Measurements from ENCODE around the gene JUND. TPM values are rescaled to one million over a fixed set of nuclear protein-coding genes. Genes with fewer than 3 reads are reported as not detected.

JUND gene
- total RNA-seq, 1 donor from 2014 or later = 131 TPM

- no peak for DNase-seq (ENCODE audit: low read depth, low spot score)
Measured at GRCh38 chr19:18308948-18309325, 27.5 kb upstream of the JUND start.

GRCh38 chr19:18308051-18308947 lies 26.9 kb upstream of the JUND start:
- no peak for DNase-seq (ENCODE audit: low read depth, low spot score)

GRCh38 chr19:18307271-18307681 lies 25.9 kb upstream of the JUND start:
- no peak for DNase-seq (ENCODE audit: low read depth, low spot score)

- no peak for DNase-seq (ENCODE audit: low read depth, low spot score)
Measured at GRCh38 chr19:18306888-18307260, 25.5 kb upstream of the JUND start.

- DNase-seq (ENCODE audit: low read depth, low spot score) = no peak
Measured at GRCh38 chr19:18306209-18306887, 24.9 kb upstream of the JUND start.

GRCh38 chr19:18304458-18305310 lies 23.3 kb upstream of the JUND start:
- DNase-seq (ENCODE audit: low read depth, low spot score) = no peak

- no peak for DNase-seq (ENCODE audit: low read depth, low spot score)
Measured at GRCh38 chr19:18304208-18304457, 22.7 kb upstream of the JUND start.

- DNase-seq (ENCODE audit: low read depth, low spot score) = no peak
Measured at GRCh38 chr19:18301718-18302111, 20.3 kb upstream of the JUND start.

GRCh38 chr19:18300930-18301717 lies 19.7 kb upstream of the JUND start:
- DNase-seq (ENCODE audit: low read depth, low spot score) = no peak

- DNase-seq (ENCODE audit: low read depth, low spot score) = no peak
Measured at GRCh38 chr19:18299654-18300053, 18.2 kb upstream of the JUND start.

GRCh38 chr19:18298601-18299000 lies 17.2 kb upstream of the JUND start:
- DNase-seq (ENCODE audit: low read depth, low spot score) = no peak

- no peak for DNase-seq (ENCODE audit: low read depth, low spot score)
Measured at GRCh38 chr19:18297308-18297707, 15.9 kb upstream of the JUND start.

- no peak for DNase-seq (ENCODE audit: low read depth, low spot score)
Measured at GRCh38 chr19:18295034-18295451, 13.6 kb upstream of the JUND start.

GRCh38 chr19:18294467-18294864 lies 13.0 kb upstream of the JUND start:
- no peak for DNase-seq (ENCODE audit: low read depth, low spot score)

- DNase-seq (ENCODE audit: low read depth, low spot score) = no peak
Measured at GRCh38 chr19:18293642-18294466, 12.4 kb upstream of the JUND start.

- no peak for DNase-seq (ENCODE audit: low read depth, low spot score)
Measured at GRCh38 chr19:18292810-18293641, 11.6 kb upstream of the JUND start.

GRCh38 chr19:18292462-18292809 lies 11.0 kb upstream of the JUND start:
- no peak for DNase-seq (ENCODE audit: low read depth, low spot score)

- DNase-seq (ENCODE audit: low read depth, low spot score) = no peak
Measured at GRCh38 chr19:18291590-18292461, 10.4 kb upstream of the JUND start.

GRCh38 chr19:18291019-18291524 lies 9.7 kb upstream of the JUND start:
- DNase-seq (ENCODE audit: low read depth, low spot score) = no peak
